Measurements from ENCODE around the gene PRC1.
"Not testable (repeated sequence)": the region's sequence is repeated elsewhere in the genome, so short reads cannot be mapped to it uniquely, and the experiment has no call there.

PRC1 gene

GRCh38 chr15:90934949-90935751 lies 59.2 kb downstream of the PRC1 start, which contains the start of gene UNC45A:
Gene UNC45A (plus strand): TSS chr15:90935285. CDS start chr15:90935325, 40 bp downstream.
- in situ Hi-C loops (cut with MboI; ENCODE audit: low sequenced_read_pairs): no loop called here

GRCh38 chr15:90934256-90934948 lies 59.9 kb downstream of the PRC1 start:
- in situ Hi-C loops (cut with MboI; ENCODE audit: low sequenced_read_pairs): no loop called here

GRCh38 chr15:90933301-90933700 lies 61.0 kb downstream of the PRC1 start:
- in situ Hi-C loops (cut with MboI; ENCODE audit: low sequenced_read_pairs): no loop called here

- in situ Hi-C loops (cut with MboI; ENCODE audit: low sequenced_read_pairs): no loop called here
Observed at GRCh38 chr15:90932660-90932991, 61.7 kb downstream of the PRC1 start.

- in situ Hi-C loops (cut with MboI; ENCODE audit: low sequenced_read_pairs): no loop called here
Observed at GRCh38 chr15:90931828-90932659, 62.3 kb downstream of the PRC1 start, which contains the start of gene HDDC3. Gene HDDC3 (minus strand): TSS chr15:90932549. CDS start chr15:90932540, 9 bp downstream.

- in situ Hi-C loops (cut with MboI; ENCODE audit: low sequenced_read_pairs): no loop called here
Observed at GRCh38 chr15:90931575-90931827, 62.8 kb downstream of the PRC1 start.

GRCh38 chr15:90930861-90931574 lies 63.3 kb downstream of the PRC1 start:
- in situ Hi-C loops (cut with MboI; ENCODE audit: low sequenced_read_pairs): no loop called here

- in situ Hi-C loops (cut with MboI; ENCODE audit: low sequenced_read_pairs): no loop called here
Observed at GRCh38 chr15:90929246-90930019, 64.9 kb downstream of the PRC1 start.

- in situ Hi-C loops (cut with MboI; ENCODE audit: low sequenced_read_pairs): not testable (repeated sequence)
Observed at GRCh38 chr15:90928106-90928505, 66.2 kb downstream of the PRC1 start.

- in situ Hi-C loops (cut with MboI; ENCODE audit: low sequenced_read_pairs): not testable (repeated sequence)
Observed at GRCh38 chr15:90926766-90927165, 67.6 kb downstream of the PRC1 start.

- in situ Hi-C loops (cut with MboI; ENCODE audit: low sequenced_read_pairs): no loop called here
Observed at GRCh38 chr15:90924375-90924774, 70.0 kb downstream of the PRC1 start.

- in situ Hi-C loops (cut with MboI; ENCODE audit: low sequenced_read_pairs): not testable (repeated sequence)
Observed at GRCh38 chr15:90922712-90923322, 71.5 kb downstream of the PRC1 start.

GRCh38 chr15:90921887-90922286 lies 72.4 kb downstream of the PRC1 start:
- in situ Hi-C loops (cut with MboI; ENCODE audit: low sequenced_read_pairs): no loop called here

GRCh38 chr15:90918835-90919234 lies 75.5 kb downstream of the PRC1 start:
- in situ Hi-C loops (cut with MboI; ENCODE audit: low sequenced_read_pairs): no loop called here

GRCh38 chr15:90918034-90918788 lies 76.1 kb downstream of the PRC1 start:
- in situ Hi-C loops (cut with MboI; ENCODE audit: low sequenced_read_pairs): no loop called here

GRCh38 chr15:90917569-90917968 lies 76.8 kb downstream of the PRC1 start:
- in situ Hi-C loops (cut with MboI; ENCODE audit: low sequenced_read_pairs): no loop called here

- in situ Hi-C loops (cut with MboI; ENCODE audit: low sequenced_read_pairs): no loop called here
Observed at GRCh38 chr15:90916461-90916860, 77.9 kb downstream of the PRC1 start.
